D341Med (cell line): ENCODE results near the gene TMEM132E.

ENCODE experiments used
- DNase-seq: peaks from one replicate; pipeline ENCODE4 v3.0.0; 2012; ENCODE audit warnings: low spot score

Gene TMEM132E

GRCh38 chr17:34665150-34665806 lies 85.9 kb downstream of the TMEM132E start:
- no peak for DNase-seq

GRCh38 chr17:34665819-34666763 lies 86.7 kb downstream of the TMEM132E start:
- DNase-seq = no peak

DNA sequence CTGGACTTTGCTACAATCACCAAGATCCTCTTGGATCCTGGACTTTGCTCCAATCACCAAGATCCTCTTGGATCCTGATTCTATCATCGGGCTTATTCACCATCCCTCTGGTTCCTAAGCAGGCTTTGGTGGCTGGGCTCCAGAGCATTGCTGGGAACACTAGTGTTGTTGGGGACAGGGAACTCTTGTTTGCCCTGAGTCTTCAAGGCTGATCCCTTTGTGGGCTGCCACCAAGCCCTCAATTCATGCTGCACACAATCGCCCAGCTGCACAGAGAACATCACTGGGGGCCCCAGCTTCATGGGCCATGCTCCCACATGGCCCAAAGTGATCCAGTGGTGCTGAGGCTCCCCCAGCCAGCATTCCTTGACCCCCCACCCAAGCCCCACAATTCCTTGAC lies 88.3 kb downstream of the TMEM132E start:
- no peak for DNase-seq

- DNase-seq = no peak
Measured at GRCh38 chr17:34668206-34668605, 88.8 kb downstream of the TMEM132E start.

GRCh38 chr17:34669511-34669910 lies 90.1 kb downstream of the TMEM132E start:
- no peak for DNase-seq

DNA sequence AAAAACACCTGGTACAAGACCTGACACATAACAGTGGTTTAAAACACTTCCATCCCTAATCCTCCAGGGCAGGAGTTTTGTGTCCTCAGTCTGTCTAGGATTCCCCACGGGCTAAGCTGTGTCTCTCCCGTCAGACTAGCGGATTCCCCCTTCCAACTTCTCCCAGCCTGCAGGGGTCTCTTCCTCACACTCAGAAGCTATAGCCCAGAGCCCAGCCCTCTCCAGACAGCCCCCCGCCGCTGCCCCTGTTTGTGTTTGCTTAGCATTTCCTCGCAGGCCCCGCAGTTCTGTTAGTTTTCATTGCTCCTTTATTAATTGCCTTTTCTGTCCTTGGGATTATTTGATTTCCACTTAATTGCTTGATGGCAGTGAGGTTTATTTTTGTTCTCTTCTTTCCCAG lies 91.2 kb downstream of the TMEM132E start:
- no peak for DNase-seq

DNA sequence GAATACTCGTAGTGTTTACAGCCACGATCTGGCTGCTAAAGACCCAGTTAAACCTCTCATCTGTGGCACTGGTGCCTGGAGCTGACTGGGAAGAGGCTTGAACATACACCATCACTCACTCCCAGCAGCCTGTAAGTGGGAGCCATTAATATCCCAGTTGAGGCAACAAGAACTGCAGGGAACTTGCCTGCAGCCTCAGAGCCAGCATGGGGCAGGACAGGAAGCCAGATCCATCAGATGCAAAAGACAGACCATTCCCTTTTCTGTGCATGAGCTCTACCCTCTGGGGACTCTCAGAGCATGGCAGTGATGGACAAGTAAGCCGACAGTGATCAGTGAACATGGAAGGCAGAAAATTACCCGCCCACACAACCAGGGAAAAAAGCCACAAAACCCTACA lies 91.8 kb downstream of the TMEM132E start:
- no peak for DNase-seq

DNA sequence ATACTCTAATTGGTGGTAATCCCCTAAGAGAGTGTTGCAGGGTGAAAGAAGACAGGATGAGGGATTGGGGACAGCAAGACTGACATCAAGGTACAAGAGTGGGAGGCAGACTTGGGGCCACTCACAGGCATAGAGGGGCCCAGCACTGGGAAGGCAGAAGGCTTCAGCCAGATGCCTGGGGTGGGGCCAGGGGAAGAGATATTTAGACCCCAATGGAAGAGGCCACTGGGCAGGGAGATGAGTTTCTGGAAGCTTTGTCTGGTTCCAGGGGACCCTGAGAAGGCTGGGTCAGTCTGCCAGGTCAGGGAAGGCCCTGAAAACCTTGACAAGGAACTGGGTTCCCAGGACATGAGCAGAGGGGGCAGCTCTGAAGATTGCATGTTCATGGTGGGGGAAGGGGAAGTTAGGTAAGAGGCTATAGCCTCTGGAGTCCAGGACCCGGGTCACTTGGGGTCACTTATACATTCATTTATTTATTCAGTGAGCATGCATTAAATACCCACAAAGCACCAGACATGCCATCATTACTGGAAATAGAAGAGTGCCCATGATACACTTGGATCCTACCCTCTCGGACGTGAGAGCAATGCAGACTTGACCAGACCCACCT lies 92.9 kb downstream of the TMEM132E start:
- DNase-seq = peak; percentile 18

GRCh38 chr17:34673516-34673915 lies 94.1 kb downstream of the TMEM132E start:
- peak; percentile 24 for DNase-seq

DNA sequence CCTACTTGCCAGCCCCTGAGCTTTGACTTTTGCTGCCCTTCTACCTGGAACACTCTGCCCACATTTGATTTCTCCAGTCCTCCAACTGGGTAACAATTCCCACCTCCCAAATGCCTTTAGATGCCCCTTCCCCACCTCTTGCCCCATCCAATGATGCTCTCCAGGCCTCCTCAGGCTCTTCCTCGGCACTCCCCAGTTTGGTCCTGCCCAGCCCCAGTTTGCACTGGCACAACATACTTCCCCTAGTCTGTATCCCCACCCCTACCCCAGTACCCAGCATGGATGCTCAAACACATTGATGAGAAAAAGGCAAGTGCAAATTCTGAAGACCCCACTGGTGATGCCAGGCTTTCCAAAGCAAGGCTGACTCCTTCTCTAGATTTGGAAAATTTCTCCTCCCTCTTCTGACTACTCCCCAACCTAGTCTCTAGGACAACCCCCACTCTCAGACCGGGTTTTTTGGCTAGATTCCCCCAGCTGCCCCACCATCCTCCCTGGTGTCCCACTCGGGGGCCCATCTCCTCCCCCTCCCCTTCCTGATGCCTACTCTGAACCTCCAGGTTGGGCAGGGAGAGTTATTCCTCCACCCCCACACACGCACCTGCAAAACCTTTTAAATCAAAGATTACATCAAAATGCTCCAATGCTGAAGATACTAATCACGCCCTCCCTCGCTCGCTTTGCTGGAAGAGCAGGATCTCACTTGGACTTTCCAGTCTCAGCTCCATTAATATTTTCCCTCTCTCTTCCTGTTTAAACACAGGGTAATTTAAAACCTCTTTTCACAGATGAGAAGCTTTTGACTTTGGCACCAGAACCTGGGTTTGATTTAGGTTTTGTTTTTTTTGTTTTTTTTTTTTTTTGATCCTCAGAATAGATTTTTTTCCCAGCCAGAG lies 94.9 kb downstream of the TMEM132E start:
- peak; percentile 18 for DNase-seq

- peak; percentile 27 for DNase-seq
Measured at GRCh38 chr17:34675143-34675542, 95.8 kb downstream of the TMEM132E start.

- DNase-seq = peak; percentile 25
Measured at GRCh38 chr17:34675605-34676004, 96.2 kb downstream of the TMEM132E start.

GRCh38 chr17:34680151-34680550 lies 100.8 kb downstream of the TMEM132E start:
- DNase-seq = no peak

DNA sequence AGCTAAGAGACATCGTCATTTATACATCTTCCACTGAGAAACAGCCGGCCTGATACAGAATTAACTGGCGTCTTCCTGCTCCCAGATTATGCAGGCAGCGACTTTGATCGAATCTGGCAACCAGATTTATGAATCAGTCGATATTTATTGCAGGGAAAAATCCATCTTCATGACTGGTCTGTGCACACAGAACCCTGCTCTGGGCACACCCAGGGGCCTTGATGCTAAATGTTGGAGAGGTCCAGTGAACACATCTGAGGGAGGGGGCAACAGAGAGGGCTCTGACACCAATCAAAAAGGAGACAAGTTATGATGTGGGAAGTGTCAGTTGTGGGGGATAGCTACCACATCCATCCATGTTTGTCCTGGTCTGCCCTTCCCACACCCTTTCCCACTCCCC lies 102.9 kb downstream of the TMEM132E start:
- DNase-seq = no peak

DNA sequence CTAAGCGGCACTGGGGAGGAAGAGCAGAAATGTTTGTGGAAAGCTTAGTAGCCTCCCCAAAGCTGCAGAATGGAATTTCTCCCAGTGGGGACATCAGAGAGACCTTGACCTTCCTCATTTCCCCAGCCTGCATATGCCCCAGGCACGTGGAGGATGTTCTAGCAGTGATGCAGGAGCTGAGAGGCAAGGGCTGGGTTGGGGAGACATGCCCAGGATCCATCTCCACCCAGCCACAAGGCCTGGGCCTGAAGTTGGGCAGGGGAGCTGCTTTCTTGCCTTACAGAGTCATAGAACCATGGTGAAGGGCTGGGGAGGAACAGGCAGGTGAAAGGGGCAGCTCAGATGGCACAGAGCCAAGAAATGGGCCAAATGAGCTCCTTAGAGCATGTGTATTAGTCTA lies 104.0 kb downstream of the TMEM132E start:
- DNase-seq = no peak
